H9 (cell line): ENCODE results near the gene AKIRIN2. TPM values are rescaled to one million over a fixed set of nuclear protein-coding genes. Genes with fewer than 3 reads are reported as not detected.
A peak's percentile ranks its signal among the peaks of the same experiment; 100 is the strongest.

Experiments used
- DNase-seq: peaks from one replicate; pipeline ENCODE4 v3.0.0-alpha.2; 2017
- H2AFZ ChIP-seq: one replicate; pipeline ENCODE4 v1.6.1; 2013; ENCODE audit warnings: mild to moderate bottlenecking, low read length, control low read depth, moderate library complexity
- H2AK5ac ChIP-seq: 2 replicates; pipeline ENCODE4 v1.6.1; 2013; ENCODE audit warnings: low read length, control low read depth, mixed read lengths; ENCODE audit not compliant: insufficient read length
- H2BK120ac ChIP-seq: one replicate; pipeline ENCODE4 v1.6.1; 2013; ENCODE audit warnings: low read depth, mild to moderate bottlenecking, low read length, control low read depth, inconsistent platforms; ENCODE audit not compliant: poor library complexity, severe bottlenecking
- H2BK12ac ChIP-seq: 2 replicates; pipeline ENCODE4 v1.6.1; 2013; ENCODE audit warnings: low read length, control low read depth, mixed read lengths, low read depth; ENCODE audit not compliant: insufficient read length
- H2BK15ac ChIP-seq: 2 replicates; pipeline ENCODE4 v1.6.1; 2013; ENCODE audit warnings: low read depth, low read length, control low read depth
- H2BK20ac ChIP-seq: one replicate; pipeline ENCODE4 v1.6.1; 2013; ENCODE audit warnings: low read depth, mild to moderate bottlenecking, low read length, control low read depth, inconsistent platforms; ENCODE audit not compliant: poor library complexity, severe bottlenecking
- H2BK5ac ChIP-seq: 2 replicates; pipeline ENCODE4 v1.6.1; 2013; ENCODE audit warnings: low read length, control low read depth, mixed read lengths; ENCODE audit not compliant: insufficient read length
- H3K14ac ChIP-seq: 2 replicates; pipeline ENCODE4 v1.6.1; 2013; ENCODE audit warnings: low read length, control low read depth; ENCODE audit not compliant: insufficient read depth
- H3K18ac ChIP-seq: 2 replicates; pipeline ENCODE4 v1.6.1; 2013; ENCODE audit warnings: low read depth, mild to moderate bottlenecking, mixed read lengths, low read length, control low read depth; ENCODE audit not compliant: insufficient read length
- H3K23ac ChIP-seq: 2 replicates; pipeline ENCODE4 v1.6.1; 2013; ENCODE audit warnings: low read length, control low read depth, mixed read lengths, low read depth; ENCODE audit not compliant: insufficient read length
- H3K23me2 ChIP-seq: 2 replicates; pipeline ENCODE4 v1.6.1; 2013; ENCODE audit warnings: low read depth, mild to moderate bottlenecking, mixed read lengths, low read length, control low read depth; ENCODE audit not compliant: insufficient read length, poor library complexity, severe bottlenecking
- H3K27ac ChIP-seq: 2 replicates; pipeline ENCODE4 v1.5.1; 2013; ENCODE audit warnings: low read length, control low read depth, mixed read lengths, low read depth; ENCODE audit not compliant: insufficient read length
- H3K27me3 ChIP-seq: 2 replicates; pipeline ENCODE4 v1.6.1; 2013; ENCODE audit warnings: low read length, control low read depth, inconsistent platforms; ENCODE audit not compliant: insufficient read depth
- H3K4ac ChIP-seq: 2 replicates; pipeline ENCODE4 v1.6.1; 2013; ENCODE audit warnings: low read depth, mild to moderate bottlenecking, control low read depth, inconsistent platforms, low read length, moderate library complexity
- H3K4me1 ChIP-seq: 2 replicates; pipeline ENCODE4 v1.6.1; 2013; ENCODE audit warnings: low read length, control low read depth, inconsistent platforms; ENCODE audit not compliant: insufficient read depth
- H3K4me2 ChIP-seq: 2 replicates; pipeline ENCODE4 v1.6.1; 2013; ENCODE audit warnings: low read length, control low read depth, mixed read lengths; ENCODE audit not compliant: insufficient read length, insufficient read depth
- H3K56ac ChIP-seq: 2 replicates; pipeline ENCODE4 v1.6.1; 2013; ENCODE audit warnings: low read depth, mild to moderate bottlenecking, mixed read lengths, low read length, control low read depth; ENCODE audit not compliant: insufficient read length
- H3K79me1 ChIP-seq: 2 replicates; pipeline ENCODE4 v1.6.1; 2013; ENCODE audit warnings: low read depth, mild to moderate bottlenecking, moderate library complexity, low read length, control low read depth, inconsistent platforms; ENCODE audit not compliant: insufficient read depth, poor library complexity, severe bottlenecking
- H3K79me2 ChIP-seq: 2 replicates; pipeline ENCODE4 v1.6.1; 2013; ENCODE audit warnings: low read length, control low read depth, inconsistent platforms; ENCODE audit not compliant: insufficient read depth
- H3K9ac ChIP-seq: 2 replicates; pipeline ENCODE4 v1.6.1; 2013; ENCODE audit warnings: low read length, control low read depth, mixed read lengths; ENCODE audit not compliant: insufficient read length; ENCODE audit errors: extremely low read depth
- H3K9me3 ChIP-seq: one replicate; pipeline ENCODE4 v1.6.1; 2013; ENCODE audit warnings: low read depth, low read length, inconsistent platforms; ENCODE audit not compliant: control insufficient read depth
- H3T11ph ChIP-seq: one replicate; pipeline ENCODE4 v1.6.1; 2013; ENCODE audit warnings: mild to moderate bottlenecking, low read length, control low read depth, inconsistent platforms
- H4K20me1 ChIP-seq: one replicate; pipeline ENCODE4 v1.6.1; 2013; ENCODE audit not compliant: control insufficient read depth, insufficient read length, insufficient read depth
- H4K5ac ChIP-seq: 2 replicates; pipeline ENCODE4 v1.6.1; 2013; ENCODE audit warnings: low read depth, mild to moderate bottlenecking, mixed read lengths, low read length, control low read depth; ENCODE audit not compliant: insufficient read length
- H4K8ac ChIP-seq: replicated peaks from 2 replicates; pipeline ENCODE4 v1.6.1; 2013; ENCODE audit warnings: low read length, control low read depth, mixed read lengths, low read depth; ENCODE audit not compliant: insufficient read length
- H4K91ac ChIP-seq: 2 replicates; pipeline ENCODE4 v1.6.1; 2013; ENCODE audit warnings: low read depth, mild to moderate bottlenecking, moderate library complexity, mixed read lengths, low read length, control low read depth; ENCODE audit not compliant: insufficient read length
- H3K27ac Mint-ChIP-seq, 3 experiments: 2 replicates in 2 of 3; 3 replicates in 1 of 3; pipeline ENCODE4 v1.8.0; 2020 to 2021; ENCODE audit warnings: mixed read lengths in 3 of 3, mild to moderate bottlenecking in 1 of 3, moderate library complexity in 1 of 3
- H3K27me3 Mint-ChIP-seq: 2 replicates; pipeline ENCODE4 v1.8.0; 2021; ENCODE audit warnings: low read depth, mild to moderate bottlenecking, moderate library complexity, mixed read lengths
- H3K36me3 Mint-ChIP-seq, 3 experiments: 2 replicates in 2 of 3; 3 replicates in 1 of 3; pipeline ENCODE4 v1.8.0; 2020 to 2021; ENCODE audit warnings: low read depth in 3 of 3, mixed read lengths in 3 of 3; ENCODE audit not compliant: insufficient read depth in 1 of 3
- H3K4me1 Mint-ChIP-seq, 2 experiments: 2 replicates each; pipeline ENCODE4 v1.8.0; 2020; ENCODE audit warnings: mixed read lengths in 2 of 2
- H3K4me3 Mint-ChIP-seq, 2 experiments: 2 replicates in 1 of 2; 3 replicates in 1 of 2; pipeline ENCODE4 v1.8.0; 2020 to 2021; ENCODE audit warnings: mild to moderate bottlenecking in 2 of 2, mixed read lengths in 2 of 2, moderate library complexity in 1 of 2
- H3K9me3 Mint-ChIP-seq, 2 experiments: 2 replicates in 1 of 2; 3 replicates in 1 of 2; pipeline ENCODE4 v1.8.0; 2020; ENCODE audit warnings: mild to moderate bottlenecking in 2 of 2, mixed read lengths in 2 of 2, moderate library complexity in 1 of 2
- CTCF ChIP-seq: fragments of 200-600 bp; sonication (generic); conservative IDR thresholded peaks from 3 replicates; pipeline ENCODE4 v1.8.0; 2021; ENCODE audit warnings: antibody characterized with exemption, mild to moderate bottlenecking
- WGBS: extraction: QIAGEN DNeasy Blood & Tissue Kit; methylation state at CpG from one replicate; pipeline ENCODE4 v1.1.7; 2013; ENCODE audit warnings: missing lambda C conversion rate, low lambda C conversion rate, mixed read lengths; ENCODE audit not compliant: insufficient read length; ENCODE audit errors: extremely low coverage; 5-methylcytosine and 5-hydroxymethylcytosine counted together
- total RNA-seq: library from RNA; stranded (reverse); gene quantifications from 2 replicates; pipeline ENCODE4 v1.2.1, GENCODE V29; 2021

AKIRIN2 gene
- total RNA-seq, 1 experiment from 2014 or later = 75.7 TPM

GRCh38 chr6:87722540-87723169, 20.6 kb upstream of the AKIRIN2 start:
- Histone ChIP-seq H3K56ac (no peak overlapping the region), H3T11ph (no peak overlapping the region), H2AFZ (no peak overlapping the region), H2AK5ac (no peak overlapping the region), H2BK120ac (no peak overlapping the region), H3K14ac (no peak overlapping the region), H3K4me1 (0 out of 2 replicates have a peak, but pooled peaks cover 2% of the 10 kb centered on the region), H3K27ac (no peak overlapping the region), H3K4me2 (no peak overlapping the region), H2BK20ac (no peak overlapping the region), H3K18ac (no peak overlapping the region), H4K8ac (no peak overlapping the region), H4K20me1 (no peaks in the 10 kb centered on the region), H2BK12ac (no peak overlapping the region), H3K4ac (no peak overlapping the region), H3K23ac (no peak overlapping the region), H3K23me2 (no peaks in the 10 kb centered on the region), H3K79me2 (no peaks in the 10 kb centered on the region), H3K79me1 (no peaks in the 10 kb centered on the region), H4K91ac (no peak overlapping the region), H3K9ac (no peak overlapping the region), H4K5ac (no peak overlapping the region), H3K9me3 (no peaks in the 10 kb centered on the region), H2BK5ac (no peak overlapping the region), H3K27me3 (no peaks in the 10 kb centered on the region), H2BK15ac (no peak overlapping the region)
- Mint-ChIP-seq H3K36me3 (no peaks in the 10 kb centered on the region), H3K27me3 (no peaks in the 10 kb centered on the region), H3K27ac (peak overlapping the region in 2 of 3 experiments; percentile 87 to 98; a peak in 4 of 7 replicates), H3K4me3 (no peak overlapping the region), H3K4me1 (peaks cover 20 to 22% of the 10 kb centered on the region in 2 experiments), H3K9me3 (no peaks in the 10 kb centered on the region; a peak in 1 of 5 replicates)
- no CpG with 5 or more reads among the region's 4 CpGs for WGBS
- no peak for TF ChIP-seq CTCF
- no peak for DNase-seq
